Prostate gland (tissue), 2 donors: Measurements from ENCODE around the gene GABPB1. TPM values are rescaled to one million over a fixed set of nuclear protein-coding genes. Genes with fewer than 3 reads are reported as not detected.
"Not testable (repeated sequence)": the region's sequence is repeated elsewhere in the genome, so short reads cannot be mapped to it uniquely, and the experiment has no call there.

Source experiments
- DNase-seq: peaks from one replicate; pipeline ENCODE4 v3.0.0-alpha.2; 2019; ENCODE audit warnings: low spot score
- H3K27ac ChIP-seq, 2 donors: fragments of 200-600 bp; sonication (generic); 2 replicates each; pipeline ENCODE4 v1.5.1; 2017 to 2019
- H3K27me3 ChIP-seq: fragments of 200-600 bp; sonication (generic); replicated peaks from 2 replicates; pipeline ENCODE4 v1.5.1; 2019; ENCODE audit not compliant: insufficient read depth
- H3K36me3 ChIP-seq, 2 donors: fragments of 200-600 bp; sonication (generic); 1 replicate in 1 of 2; 2 replicates in 1 of 2; pipeline versions ENCODE4 v1.5.1 to v1.8.1; 2017 to 2019
- H3K4me1 ChIP-seq: fragments of 200-600 bp; sonication (generic); replicated peaks from 2 replicates; pipeline ENCODE4 v1.5.1; 2019
- H3K4me3 ChIP-seq, 2 donors: fragments of 200-600 bp; sonication (generic); 2 replicates each; pipeline ENCODE4 v1.5.1; 2017 to 2019
- H3K9me3 ChIP-seq: fragments of 200-600 bp; sonication (generic); 2 replicates; pipeline ENCODE4 v1.5.1; 2017
- POLR2A ChIP-seq: fragments of 450-650 bp; IDR thresholded peaks from one replicate; pipeline ENCODE4 v1.6.1; 2016; ENCODE audit warnings: antibody characterized with exemption, mild to moderate bottlenecking
- POLR2AphosphoS5 ChIP-seq: sonication (generic); formaldehyde crosslinking; IDR thresholded peaks from one replicate; pipeline ENCODE4 v1.6.1; 2017; ENCODE audit warnings: antibody characterized with exemption
- WGBS: methylation state at CpG from one replicate; pipeline ENCODE4 v1.1.5; 2018; 5-methylcytosine and 5-hydroxymethylcytosine counted together
- intact Hi-C: fragments of 100-400 bp; cut with DNase I; formaldehyde crosslinking; loops from one replicate; pipeline ENCODE4 v1.14.2; 2022
- total RNA-seq, 2 donors: library from RNA; depleted of rRNA; stranded (reverse); fragments of >200 nt; gene quantifications; one replicate each; pipeline ENCODE4 v1.1.0, GENCODE V29; 2016
- TF ChIP-seq, protein P1 (sequence below), 4 experiments: fragments of 200-600 bp in 2 of 4; fragments of 450-650 bp in 2 of 4; sonication (generic) in 2 of 4; IDR thresholded peaks; 1 replicate in 3 of 4; 2 replicates in 1 of 4; pipeline ENCODE4 v1.5.1; 2016 to 2019; ENCODE audit warnings: antibody characterized with exemption in 4 of 4, mild to moderate bottlenecking in 2 of 4, moderate library complexity in 2 of 4

GABPB1 gene
- 10 to 100 TPM; 31.8 to 34.1 TPM for total RNA-seq

DNA sequence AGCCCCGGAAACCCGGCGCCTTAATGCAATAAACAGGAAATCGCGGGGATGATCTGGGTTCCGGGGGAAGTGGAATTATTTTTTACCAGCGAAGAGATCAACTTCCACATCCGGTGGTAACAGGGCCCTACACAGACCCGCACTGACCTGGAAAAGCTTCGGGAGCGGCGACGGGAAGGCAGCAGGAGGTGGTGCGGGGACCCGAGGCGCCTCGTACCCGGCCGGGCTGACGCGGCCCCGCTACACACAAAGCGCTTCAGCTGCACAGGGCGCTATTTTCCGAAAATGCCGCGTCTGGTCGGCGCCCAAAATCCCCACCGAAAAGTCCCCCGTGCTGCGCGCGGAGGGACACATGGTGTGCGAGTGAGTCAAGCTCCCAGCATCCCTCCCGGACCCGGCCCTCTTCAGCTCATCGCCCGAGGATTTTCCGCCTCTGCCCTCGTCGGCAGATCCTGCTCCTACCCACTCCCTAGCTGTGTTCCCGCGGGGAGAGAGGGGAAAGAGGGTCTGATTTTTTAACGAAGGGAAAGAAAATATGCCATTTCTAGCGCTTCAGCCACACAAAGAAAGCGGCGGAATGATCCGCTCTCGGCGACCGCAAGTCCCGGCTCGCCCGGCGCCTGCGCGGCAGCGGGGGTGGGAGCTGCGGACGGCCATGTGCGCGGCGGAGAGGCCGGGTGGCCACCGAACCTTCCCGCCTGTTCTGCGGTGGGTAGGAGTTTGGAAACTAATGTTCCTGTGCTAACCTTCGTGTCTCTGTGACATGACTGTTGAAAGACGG is at the start of gene GABPB1:
Gene GABPB1, minus strand, starts transcription at position 361 of the 781 bp plus-strand sequence. CDS start 45,400 bp downstream, outside the sequence.
- Histone ChIP-seq H3K36me3 (no peaks in the 10 kb centered on the region), H3K9me3 (no peaks in the 10 kb centered on the region), H3K4me1 (no peaks in the 10 kb centered on the region), H3K4me3 (peak within 1 kb of the TSS; percentile 99 to 100), H3K27me3 (no peaks in the 10 kb centered on the region), H3K27ac (peak within 1 kb of the TSS; percentile 99)
- under 1% methylated on average over 70 of the region's 70 CpGs for WGBS
- intact Hi-C loops: loop anchor here (10.0 kb wide), 3 partner anchors 70 to 1200 kb away; partner anchors contain the start of genes COPS2, SPPL2A and USP8
- DNase-seq: peak; percentile 82
- TF ChIP-seq, protein P1, sequence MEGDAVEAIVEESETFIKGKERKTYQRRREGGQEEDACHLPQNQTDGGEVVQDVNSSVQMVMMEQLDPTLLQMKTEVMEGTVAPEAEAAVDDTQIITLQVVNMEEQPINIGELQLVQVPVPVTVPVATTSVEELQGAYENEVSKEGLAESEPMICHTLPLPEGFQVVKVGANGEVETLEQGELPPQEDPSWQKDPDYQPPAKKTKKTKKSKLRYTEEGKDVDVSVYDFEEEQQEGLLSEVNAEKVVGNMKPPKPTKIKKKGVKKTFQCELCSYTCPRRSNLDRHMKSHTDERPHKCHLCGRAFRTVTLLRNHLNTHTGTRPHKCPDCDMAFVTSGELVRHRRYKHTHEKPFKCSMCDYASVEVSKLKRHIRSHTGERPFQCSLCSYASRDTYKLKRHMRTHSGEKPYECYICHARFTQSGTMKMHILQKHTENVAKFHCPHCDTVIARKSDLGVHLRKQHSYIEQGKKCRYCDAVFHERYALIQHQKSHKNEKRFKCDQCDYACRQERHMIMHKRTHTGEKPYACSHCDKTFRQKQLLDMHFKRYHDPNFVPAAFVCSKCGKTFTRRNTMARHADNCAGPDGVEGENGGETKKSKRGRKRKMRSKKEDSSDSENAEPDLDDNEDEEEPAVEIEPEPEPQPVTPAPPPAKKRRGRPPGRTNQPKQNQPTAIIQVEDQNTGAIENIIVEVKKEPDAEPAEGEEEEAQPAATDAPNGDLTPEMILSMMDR (IDR thresholded peaks at IDR 0.05): peak in 1 of 4 experiments; percentile 0
- peak; percentile 64 for TF ChIP-seq POLR2AphosphoS5
- peak; percentile 59 for TF ChIP-seq POLR2A

DNA sequence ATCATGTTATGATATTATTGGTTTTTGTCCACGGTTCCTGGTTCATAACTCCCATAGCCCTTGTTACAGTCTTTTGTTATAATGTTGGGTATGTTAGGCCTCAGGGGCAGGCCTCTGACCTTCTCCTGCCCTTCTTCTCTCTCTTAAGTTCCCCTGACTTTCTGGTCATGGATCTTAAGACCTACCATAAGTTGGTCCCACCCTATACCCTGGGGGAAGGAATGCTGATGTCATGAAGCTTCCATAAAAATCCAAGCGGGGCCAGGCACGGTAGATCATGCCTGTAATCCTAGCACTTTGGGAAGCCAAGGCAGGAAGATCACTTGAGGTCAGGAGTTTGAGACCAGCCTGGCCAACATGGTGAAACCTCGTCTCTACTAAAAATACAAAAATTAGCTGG is 36.6 kb upstream of the GABPB1 start:
- H3K4me3 ChIP-seq, H3K9me3 ChIP-seq, H3K27me3 ChIP-seq, H3K4me1 ChIP-seq, intact Hi-C loops, DNase-seq, H3K27ac ChIP-seq, H3K36me3 ChIP-seq: not testable (repeated sequence)
- 79% methylated on average over 4 of the region's 4 CpGs for WGBS

DNA sequence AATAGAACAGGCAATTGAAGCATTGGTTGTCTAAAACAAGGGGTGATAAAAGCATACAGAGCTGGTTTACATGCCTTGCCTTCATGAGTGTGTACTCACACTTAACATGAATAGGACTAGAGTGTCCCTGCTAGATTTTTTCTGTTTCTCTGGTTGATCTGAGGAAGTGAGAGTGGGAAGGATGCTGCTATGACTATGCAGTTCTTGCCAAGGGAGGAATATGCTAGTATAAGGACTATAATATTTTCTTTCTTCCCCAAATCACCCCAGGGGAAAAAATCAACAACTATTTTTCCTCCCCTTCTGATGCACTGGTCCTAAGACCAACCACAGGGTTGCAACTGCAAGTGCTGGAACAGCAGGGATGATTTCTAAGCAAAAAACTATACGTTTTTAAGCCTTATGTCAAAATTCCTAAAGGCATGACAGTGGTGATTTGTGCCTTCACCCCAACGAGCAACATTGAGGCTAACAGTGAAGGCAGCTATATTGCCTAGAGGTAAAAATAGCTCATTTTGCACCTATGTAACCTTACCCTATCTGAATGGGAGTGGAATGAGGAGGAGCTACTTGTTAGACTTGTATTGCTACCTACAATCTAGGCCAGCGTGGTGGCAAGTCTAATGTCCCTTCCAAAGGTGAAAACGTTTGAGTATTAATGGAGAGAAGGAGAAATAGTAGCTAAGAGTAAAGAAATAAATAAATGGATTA is 35.7 kb upstream of the GABPB1 start:
- 36% methylated on average over 4 of the region's 4 CpGs for WGBS
- no peak for DNase-seq
- Histone ChIP-seq H3K36me3 (no peaks in the 10 kb centered on the region), H3K9me3 (no peaks in the 10 kb centered on the region), H3K4me1 (no peaks in the 10 kb centered on the region), H3K4me3 (no peak overlapping the region), H3K27ac (no peak overlapping the region), H3K27me3 (no peaks in the 10 kb centered on the region)
- intact Hi-C loops: no loop called here
- TF ChIP-seq POLR2AphosphoS5 (no peak), POLR2A (no peak)
- TF ChIP-seq, protein P1 (IDR thresholded peaks at IDR 0.05): no peak

DNA sequence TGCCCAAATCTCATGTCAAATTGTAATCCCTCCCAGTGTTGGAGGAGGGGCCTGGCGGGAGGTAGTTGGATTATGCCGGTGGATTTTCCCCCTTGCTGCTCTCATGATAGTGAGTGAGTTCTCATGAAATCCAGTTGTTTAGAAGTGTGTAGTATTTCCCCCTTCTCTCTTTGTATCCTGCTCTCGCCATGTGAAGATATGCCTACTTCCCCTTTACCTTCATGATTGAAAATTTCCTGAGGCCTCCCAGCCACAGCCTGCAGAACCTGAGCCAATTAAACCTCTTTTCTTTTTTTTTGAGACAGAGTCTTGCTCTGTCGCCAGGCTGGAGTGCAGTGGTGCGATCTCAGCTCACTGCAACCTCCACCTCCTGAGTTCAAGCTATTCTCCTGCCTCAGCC is 27.4 kb upstream of the GABPB1 start:
- H3K9me3 ChIP-seq, H3K4me1 ChIP-seq, DNase-seq, H3K27me3 ChIP-seq, H3K27ac ChIP-seq, intact Hi-C loops, H3K36me3 ChIP-seq, H3K4me3 ChIP-seq: not testable (repeated sequence)
- WGBS: 72% methylated on average over 5 of the region's 5 CpGs

DNA sequence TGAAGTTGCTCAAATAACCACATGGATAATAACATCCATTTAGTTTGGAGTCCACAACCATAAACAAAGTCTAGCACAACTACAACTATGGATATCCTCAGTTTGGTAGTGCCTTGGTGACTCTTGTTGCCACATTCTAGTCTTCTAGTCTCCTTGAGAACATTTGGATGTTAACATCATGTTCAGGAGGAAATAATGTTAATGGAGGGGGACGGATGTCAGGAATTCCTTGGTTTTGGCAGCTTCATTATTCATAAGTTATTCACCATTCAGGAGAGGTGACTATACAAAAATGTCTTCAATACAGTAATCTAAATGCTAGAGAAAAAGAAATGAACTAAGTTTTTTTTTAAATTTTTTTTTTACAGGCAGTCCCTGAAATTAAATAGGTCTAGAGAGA is 26.4 kb upstream of the GABPB1 start:
- Histone ChIP-seq H3K4me3 (no peak overlapping the region), H3K27me3 (no peaks in the 10 kb centered on the region), H3K4me1 (no peaks in the 10 kb centered on the region), H3K27ac (no peak overlapping the region), H3K9me3 (no peaks in the 10 kb centered on the region), H3K36me3 (no peaks in the 10 kb centered on the region)
- no peak for DNase-seq
- WGBS: 56% methylated on average over 1 of the region's 1 CpG
- TF ChIP-seq, protein P1 (IDR thresholded peaks at IDR 0.05): no peak
- no peak for TF ChIP-seq POLR2AphosphoS5
- TF ChIP-seq POLR2A: no peak
- intact Hi-C loops: no loop called here
